K562 (cell line): ENCODE results near the gene FBXO8. TPM values are rescaled to one million over a fixed set of nuclear protein-coding genes. Genes with fewer than 3 reads are reported as not detected.

Experiments
- CBFA2T3 ChIP-seq: fragments of 450-650 bp; IDR thresholded peaks from 2 replicates; pipeline ENCODE4 v1.6.1; 2017
- CCNT2 ChIP-seq: IDR thresholded peaks from 2 replicates; pipeline ENCODE4 v1.6.1; 2011; ENCODE audit warnings: borderline replicate concordance, low read depth, mild to moderate bottlenecking, moderate library complexity, mixed read lengths, low read length; ENCODE audit not compliant: insufficient read length; ENCODE audit errors: extremely low read depth
- DPF2 ChIP-seq: fragments of 450-650 bp; IDR thresholded peaks from 2 replicates; pipeline ENCODE4 v1.6.1; 2016
- GATAD2B ChIP-seq: fragments of 450-650 bp; IDR thresholded peaks from 2 replicates; pipeline ENCODE4 v1.6.1; 2017; ENCODE audit warnings: mild to moderate bottlenecking, borderline replicate concordance
- HDAC1 ChIP-seq, 2 experiments: fragments of 450-650 bp; IDR thresholded peaks; 2 replicates each; pipeline ENCODE4 v1.6.1; 2016 to 2017; ENCODE audit warnings: inconsistent platforms in 1 of 2, mild to moderate bottlenecking in 1 of 2, moderate library complexity in 1 of 2
- OTX1 ChIP-seq: fragments of 450-650 bp; formaldehyde crosslinking; IDR thresholded peaks from 2 replicates; pipeline ENCODE4 v1.4.0; 2022; ENCODE audit warnings: mild to moderate bottlenecking
- SUPT5H ChIP-seq: fragments of 450-650 bp; IDR thresholded peaks from 2 replicates; pipeline ENCODE4 v1.6.1; 2016
- TAL1 ChIP-seq: fragments of 450-650 bp; IDR thresholded peaks from 2 replicates; pipeline ENCODE4 v1.6.1; 2016; ENCODE audit warnings: mild to moderate bottlenecking
- ZBTB2 ChIP-seq: fragments of 450-650 bp; IDR thresholded peaks from 2 replicates; pipeline ENCODE4 v1.6.1; 2016; ENCODE audit warnings: antibody characterized with exemption
- ZNF146 ChIP-seq: IDR thresholded peaks from one replicate; pipeline ENCODE4 v1.6.1; 2018; ENCODE audit warnings: missing compliant biosample characterization; ENCODE audit not compliant: unreplicated experiment
- polyA plus RNA-seq, 8 experiments: library from polyadenylated mRNA; depleted of rRNA in 4 of 8; stranded (reverse) in 5 of 8; unstranded in 3 of 8; fragments of >200 nt; fragmentation: Nextera tagmentation in 2 of 8; fragmentation: Illumina TruSeq in 1 of 8; extraction: Ambion mirVana in 2 of 8; extraction: Trizol in 1 of 8; gene quantifications; 2 replicates each; pipeline versions ENCODE4 v1.2.1 to v1.2.3, GENCODE V29; 2011 to 2014; ENCODE audit warnings: inconsistent platforms in 1 of 8, missing spikeins in 1 of 8
- total RNA-seq, 7 experiments: library from RNA; depleted of rRNA in 6 of 7; stranded (reverse); fragments of >200 nt in 6 of 7; fragmentation: Illumina TruSeq in 2 of 7; extraction: Trizol in 2 of 7; gene quantifications; 2 replicates each; pipeline versions ENCODE4 v1.2.1 to v1.2.3, GENCODE V29; 2011 to 2021; ENCODE audit warnings: low replicate concordance in 1 of 7
- TF ChIP-seq, protein P1 (sequence below): fragments of 450-650 bp; IDR thresholded peaks from 2 replicates; pipeline ENCODE4 v1.6.1; 2016; ENCODE audit warnings: mild to moderate bottlenecking

FBXO8 gene
- total and polyA plus RNA-seq, 9 of the 15 experiments (the other 6 are each of a cell fraction or from before 2014, with no cell fraction given) = 12.9 to 27.1 (median 14.8) TPM

DNA sequence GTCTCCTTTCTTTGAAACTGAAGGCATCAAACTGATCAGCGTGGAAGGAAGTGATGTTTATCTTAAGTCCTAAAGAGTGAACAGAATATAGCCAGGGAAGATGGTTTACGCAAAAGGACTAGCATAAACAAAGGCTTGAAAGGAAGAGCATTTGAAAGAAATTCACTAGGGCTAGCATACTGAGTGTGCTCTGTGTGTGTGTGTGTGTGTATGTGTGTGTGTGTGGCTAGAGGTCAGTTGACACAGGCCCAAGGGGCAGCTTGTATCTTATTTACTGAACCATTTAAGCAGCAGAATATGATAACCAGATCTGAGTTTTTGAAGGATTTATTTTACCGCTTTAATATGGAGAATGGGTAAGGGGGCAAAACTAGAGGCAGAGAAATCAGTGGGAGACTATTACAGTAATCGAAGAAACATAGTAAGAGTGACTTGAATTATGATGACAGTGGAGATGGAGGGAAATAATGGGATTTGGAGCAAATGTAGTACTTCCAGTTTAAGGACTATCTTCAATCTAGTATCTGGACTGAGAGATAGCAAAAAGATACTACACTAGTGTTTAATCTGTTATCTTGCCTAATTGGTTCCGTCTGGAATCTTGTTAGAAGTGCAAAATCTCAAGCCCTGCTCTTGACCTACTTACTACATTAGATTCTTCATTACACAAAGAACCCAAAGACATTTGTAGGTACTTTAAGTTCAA, 37.2 kb upstream of the FBXO8 start (continued):
- TF ChIP-seq CCNT2 (peak; percentile 34), GATAD2B (peak; percentile 49; the same call in 1 of the 2 replicates), ZNF146 (CRISPR knock-in tag) (no peak), TAL1 (peak; percentile 39), CBFA2T3 (peak; percentile 63), HDAC1 (IDR thresholded peaks at IDR 0.05) (peak in 1 of 2 experiments; percentile 56; a peak in 1 of 4 replicates), ZBTB2 (peak; percentile 20; the same call in 1 of the 2 replicates), OTX1 (CRISPR knock-in tag) (peak; percentile 34; the same call in 1 of the 2 replicates), DPF2 (peak; percentile 79), SUPT5H (peak; percentile 46; the same call in 1 of the 2 replicates)
- TF ChIP-seq, protein P1, sequence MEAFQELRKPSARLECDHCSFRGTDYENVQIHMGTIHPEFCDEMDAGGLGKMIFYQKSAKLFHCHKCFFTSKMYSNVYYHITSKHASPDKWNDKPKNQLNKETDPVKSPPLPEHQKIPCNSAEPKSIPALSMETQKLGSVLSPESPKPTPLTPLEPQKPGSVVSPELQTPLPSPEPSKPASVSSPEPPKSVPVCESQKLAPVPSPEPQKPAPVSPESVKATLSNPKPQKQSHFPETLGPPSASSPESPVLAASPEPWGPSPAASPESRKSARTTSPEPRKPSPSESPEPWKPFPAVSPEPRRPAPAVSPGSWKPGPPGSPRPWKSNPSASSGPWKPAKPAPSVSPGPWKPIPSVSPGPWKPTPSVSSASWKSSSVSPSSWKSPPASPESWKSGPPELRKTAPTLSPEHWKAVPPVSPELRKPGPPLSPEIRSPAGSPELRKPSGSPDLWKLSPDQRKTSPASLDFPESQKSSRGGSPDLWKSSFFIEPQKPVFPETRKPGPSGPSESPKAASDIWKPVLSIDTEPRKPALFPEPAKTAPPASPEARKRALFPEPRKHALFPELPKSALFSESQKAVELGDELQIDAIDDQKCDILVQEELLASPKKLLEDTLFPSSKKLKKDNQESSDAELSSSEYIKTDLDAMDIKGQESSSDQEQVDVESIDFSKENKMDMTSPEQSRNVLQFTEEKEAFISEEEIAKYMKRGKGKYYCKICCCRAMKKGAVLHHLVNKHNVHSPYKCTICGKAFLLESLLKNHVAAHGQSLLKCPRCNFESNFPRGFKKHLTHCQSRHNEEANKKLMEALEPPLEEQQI = 0 out of 2 replicates have a peak, but pooled peaks have one; percentile 30
